ENCODE results near the gene MVB12B.

- TF ChIP-seq CTCF (IDR thresholded peaks at IDR 0.05; ENCODE audit: insufficient read depth, low read depth, low read length) (no peak), EZH2 (IDR thresholded peaks at IDR 0.05; ENCODE audit: insufficient read depth, low read length) (no peak)
Observed at GRCh38 chr9:126290871-126291270, 35.8 kb upstream of the MVB12B start.

Measured in astrocyte (in vitro differentiated cells and primary cell).